Measurements from ENCODE around the gene POU4F2.

DNA sequence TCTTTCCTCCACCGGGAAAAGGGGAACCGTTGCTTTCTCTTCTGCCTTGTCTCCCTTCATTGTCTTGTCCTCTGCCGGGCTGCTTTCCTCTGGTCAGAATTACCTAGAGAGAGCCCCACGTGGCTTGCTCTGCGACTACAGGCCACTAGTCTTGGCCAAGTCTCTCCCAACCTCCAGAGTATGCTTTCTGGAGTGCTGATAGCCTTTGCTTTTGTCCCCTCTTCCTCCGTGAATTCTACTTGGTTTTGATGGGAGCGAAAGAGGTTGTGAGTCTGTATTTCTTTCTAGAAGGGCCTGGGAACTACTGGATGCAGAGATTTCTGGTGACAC is 5.3 kb upstream of the POU4F2 start:
- TF ChIP-seq POLR2AphosphoS5 (IDR thresholded peaks at IDR 0.05; ENCODE audit: low read depth, low read length) (no peak), TAF1 (IDR thresholded peaks at IDR 0.05; ENCODE audit: borderline replicate concordance, insufficient read depth, low read length) (no peak)
- TF ChIP-seq, protein P1, sequence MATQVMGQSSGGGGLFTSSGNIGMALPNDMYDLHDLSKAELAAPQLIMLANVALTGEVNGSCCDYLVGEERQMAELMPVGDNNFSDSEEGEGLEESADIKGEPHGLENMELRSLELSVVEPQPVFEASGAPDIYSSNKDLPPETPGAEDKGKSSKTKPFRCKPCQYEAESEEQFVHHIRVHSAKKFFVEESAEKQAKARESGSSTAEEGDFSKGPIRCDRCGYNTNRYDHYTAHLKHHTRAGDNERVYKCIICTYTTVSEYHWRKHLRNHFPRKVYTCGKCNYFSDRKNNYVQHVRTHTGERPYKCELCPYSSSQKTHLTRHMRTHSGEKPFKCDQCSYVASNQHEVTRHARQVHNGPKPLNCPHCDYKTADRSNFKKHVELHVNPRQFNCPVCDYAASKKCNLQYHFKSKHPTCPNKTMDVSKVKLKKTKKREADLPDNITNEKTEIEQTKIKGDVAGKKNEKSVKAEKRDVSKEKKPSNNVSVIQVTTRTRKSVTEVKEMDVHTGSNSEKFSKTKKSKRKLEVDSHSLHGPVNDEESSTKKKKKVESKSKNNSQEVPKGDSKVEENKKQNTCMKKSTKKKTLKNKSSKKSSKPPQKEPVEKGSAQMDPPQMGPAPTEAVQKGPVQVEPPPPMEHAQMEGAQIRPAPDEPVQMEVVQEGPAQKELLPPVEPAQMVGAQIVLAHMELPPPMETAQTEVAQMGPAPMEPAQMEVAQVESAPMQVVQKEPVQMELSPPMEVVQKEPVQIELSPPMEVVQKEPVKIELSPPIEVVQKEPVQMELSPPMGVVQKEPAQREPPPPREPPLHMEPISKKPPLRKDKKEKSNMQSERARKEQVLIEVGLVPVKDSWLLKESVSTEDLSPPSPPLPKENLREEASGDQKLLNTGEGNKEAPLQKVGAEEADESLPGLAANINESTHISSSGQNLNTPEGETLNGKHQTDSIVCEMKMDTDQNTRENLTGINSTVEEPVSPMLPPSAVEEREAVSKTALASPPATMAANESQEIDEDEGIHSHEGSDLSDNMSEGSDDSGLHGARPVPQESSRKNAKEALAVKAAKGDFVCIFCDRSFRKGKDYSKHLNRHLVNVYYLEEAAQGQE (IDR thresholded peaks at IDR 0.05; ENCODE audit: insufficient read depth in 1 of 2, low read depth in 2 of 2, low read length in 2 of 2) = no peak
